Measurements from ENCODE around the gene TBC1D20.

The TBC1D20 gene

GRCh38 chr20:432208-432607 lies 30.1 kb downstream of the TBC1D20 start:
- no peak for TF ChIP-seq ZNF565 (CRISPR knock-in tag; conservative IDR thresholded peaks at IDR 0.05; ENCODE audit: low read depth)
- TF ChIP-seq, protein P1, sequence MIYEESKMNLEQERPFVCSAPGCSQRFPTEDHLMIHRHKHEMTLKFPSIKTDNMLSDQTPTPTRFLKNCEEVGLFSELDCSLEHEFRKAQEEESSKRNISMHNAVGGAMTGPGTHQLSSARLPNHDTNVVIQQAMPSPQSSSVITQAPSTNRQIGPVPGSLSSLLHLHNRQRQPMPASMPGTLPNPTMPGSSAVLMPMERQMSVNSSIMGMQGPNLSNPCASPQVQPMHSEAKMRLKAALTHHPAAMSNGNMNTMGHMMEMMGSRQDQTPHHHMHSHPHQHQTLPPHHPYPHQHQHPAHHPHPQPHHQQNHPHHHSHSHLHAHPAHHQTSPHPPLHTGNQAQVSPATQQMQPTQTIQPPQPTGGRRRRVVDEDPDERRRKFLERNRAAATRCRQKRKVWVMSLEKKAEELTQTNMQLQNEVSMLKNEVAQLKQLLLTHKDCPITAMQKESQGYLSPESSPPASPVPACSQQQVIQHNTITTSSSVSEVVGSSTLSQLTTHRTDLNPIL (CRISPR knock-in tag; IDR thresholded peaks at IDR 0.05; ENCODE audit: low read depth): no peak
- TF ChIP-seq TCF4 (CRISPR knock-in tag; IDR thresholded peaks at IDR 0.05; ENCODE audit: borderline replicate concordance): no peak
- no peak for TF ChIP-seq GLIS3 (CRISPR knock-in tag; IDR thresholded peaks at IDR 0.05)
- no peak for TF ChIP-seq SNAI2 (CRISPR knock-in tag; IDR thresholded peaks at IDR 0.05)
- TF ChIP-seq ESRRG (CRISPR knock-in tag; IDR thresholded peaks at IDR 0.05): no peak
- TF ChIP-seq ISL1 (CRISPR knock-in tag; IDR thresholded peaks at IDR 0.05): no peak
- no peak for TF ChIP-seq PPARA (CRISPR knock-in tag; IDR thresholded peaks at IDR 0.05; ENCODE audit: borderline replicate concordance)
- TF ChIP-seq CSDC2 (CRISPR knock-in tag; IDR thresholded peaks at IDR 0.05): no peak
- no peak for TF ChIP-seq ZNF70 (CRISPR knock-in tag; IDR thresholded peaks at IDR 0.05)
- no peak for TF ChIP-seq OSR1 (CRISPR knock-in tag; IDR thresholded peaks at IDR 0.05)
- no peak for TF ChIP-seq TOX (CRISPR knock-in tag; IDR thresholded peaks at IDR 0.05; ENCODE audit: borderline replicate concordance)
- TF ChIP-seq ZC3H10 (CRISPR knock-in tag; IDR thresholded peaks at IDR 0.05): no peak
- TF ChIP-seq, protein P2, sequence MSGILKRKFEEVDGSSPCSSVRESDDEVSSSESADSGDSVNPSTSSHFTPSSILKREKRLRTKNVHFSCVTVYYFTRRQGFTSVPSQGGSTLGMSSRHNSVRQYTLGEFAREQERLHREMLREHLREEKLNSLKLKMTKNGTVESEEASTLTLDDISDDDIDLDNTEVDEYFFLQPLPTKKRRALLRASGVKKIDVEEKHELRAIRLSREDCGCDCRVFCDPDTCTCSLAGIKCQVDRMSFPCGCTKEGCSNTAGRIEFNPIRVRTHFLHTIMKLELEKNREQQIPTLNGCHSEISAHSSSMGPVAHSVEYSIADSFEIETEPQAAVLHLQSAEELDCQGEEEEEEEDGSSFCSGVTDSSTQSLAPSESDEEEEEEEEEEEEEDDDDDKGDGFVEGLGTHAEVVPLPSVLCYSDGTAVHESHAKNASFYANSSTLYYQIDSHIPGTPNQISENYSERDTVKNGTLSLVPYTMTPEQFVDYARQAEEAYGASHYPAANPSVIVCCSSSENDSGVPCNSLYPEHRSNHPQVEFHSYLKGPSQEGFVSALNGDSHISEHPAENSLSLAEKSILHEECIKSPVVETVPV (CRISPR knock-in tag; IDR thresholded peaks at IDR 0.05): no peak
- no peak for TF ChIP-seq ZNF8 (CRISPR knock-in tag; IDR thresholded peaks at IDR 0.05)
- TF ChIP-seq BACH2 (CRISPR knock-in tag; IDR thresholded peaks at IDR 0.05; ENCODE audit: borderline replicate concordance): no peak
- no peak; the same call in 2 of the 3 replicates for ATAC-seq

DNA sequence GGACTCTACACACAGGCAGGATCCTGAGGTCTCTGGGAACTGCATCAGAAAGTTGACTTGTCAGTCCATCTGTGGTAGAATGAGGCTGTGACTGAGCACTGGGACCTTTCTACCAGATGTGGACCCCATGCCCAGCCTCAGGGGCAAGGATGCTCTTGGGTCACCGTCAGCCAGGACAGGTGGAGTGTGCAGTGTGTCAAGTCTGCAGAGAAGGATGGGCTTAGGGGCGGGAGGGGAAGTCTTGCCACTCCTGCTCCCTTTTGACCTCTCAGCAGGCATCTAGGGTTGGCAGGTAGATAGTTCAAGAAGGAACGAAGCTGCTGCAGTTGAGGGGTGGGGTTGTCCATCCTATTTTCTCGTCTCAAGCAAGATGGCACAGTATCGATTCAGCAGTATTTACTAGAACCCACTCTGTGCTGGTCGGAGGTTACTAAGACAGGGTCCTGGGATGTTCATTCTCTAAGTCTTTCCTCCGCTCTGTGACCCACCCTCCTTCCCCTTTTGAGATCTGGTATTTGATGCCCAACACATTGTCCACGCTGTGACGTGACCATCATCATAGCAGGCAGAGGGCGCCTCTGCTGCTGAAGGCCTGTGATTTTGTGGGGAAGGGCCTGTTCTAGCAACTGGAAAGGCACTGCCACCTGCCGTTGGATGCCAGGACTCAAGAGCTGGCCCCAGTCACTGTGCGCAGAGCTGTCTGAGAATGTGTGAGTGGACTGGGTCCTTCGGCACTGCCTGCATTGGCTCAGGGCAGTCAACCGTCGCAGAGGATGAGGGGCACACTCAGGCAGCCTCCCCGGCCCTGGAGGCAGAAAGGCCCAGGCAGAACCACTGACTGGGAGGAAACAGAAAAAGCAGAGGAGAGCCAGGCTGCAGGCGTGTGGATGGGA lies 31.1 kb downstream of the TBC1D20 start:
- ATAC-seq: peak; percentile 91
- TF ChIP-seq, protein P1 (CRISPR knock-in tag; IDR thresholded peaks at IDR 0.05; ENCODE audit: low read depth): no peak
- TF ChIP-seq ARNTL (CRISPR knock-in tag; IDR thresholded peaks at IDR 0.05; ENCODE audit: borderline replicate concordance, low read depth): no peak
- TF ChIP-seq RARB (CRISPR knock-in tag; IDR thresholded peaks at IDR 0.05): no peak
- 0 out of 2 replicates have a peak, but pooled peaks have one; percentile 15 for TF ChIP-seq ZNF70 (CRISPR knock-in tag; IDR thresholded peaks at IDR 0.05)
- TF ChIP-seq ISL1 (CRISPR knock-in tag; IDR thresholded peaks at IDR 0.05): no peak

GRCh38 chr20:430091-430999 lies 32.0 kb downstream of the TBC1D20 start:
- no peak for ATAC-seq
- TF ChIP-seq, protein P2 (CRISPR knock-in tag; IDR thresholded peaks at IDR 0.05): no peak
- TF ChIP-seq ZNF8 (CRISPR knock-in tag; IDR thresholded peaks at IDR 0.05): no peak
- no peak for TF ChIP-seq CSDC2 (CRISPR knock-in tag; IDR thresholded peaks at IDR 0.05)
- TF ChIP-seq BACH2 (CRISPR knock-in tag; IDR thresholded peaks at IDR 0.05; ENCODE audit: borderline replicate concordance): no peak
- TF ChIP-seq PATZ1 (CRISPR knock-in tag; IDR thresholded peaks at IDR 0.05; ENCODE audit: borderline replicate concordance): no peak
- TF ChIP-seq TCF4 (CRISPR knock-in tag; IDR thresholded peaks at IDR 0.05; ENCODE audit: borderline replicate concordance): no peak
- TF ChIP-seq, protein P3, sequence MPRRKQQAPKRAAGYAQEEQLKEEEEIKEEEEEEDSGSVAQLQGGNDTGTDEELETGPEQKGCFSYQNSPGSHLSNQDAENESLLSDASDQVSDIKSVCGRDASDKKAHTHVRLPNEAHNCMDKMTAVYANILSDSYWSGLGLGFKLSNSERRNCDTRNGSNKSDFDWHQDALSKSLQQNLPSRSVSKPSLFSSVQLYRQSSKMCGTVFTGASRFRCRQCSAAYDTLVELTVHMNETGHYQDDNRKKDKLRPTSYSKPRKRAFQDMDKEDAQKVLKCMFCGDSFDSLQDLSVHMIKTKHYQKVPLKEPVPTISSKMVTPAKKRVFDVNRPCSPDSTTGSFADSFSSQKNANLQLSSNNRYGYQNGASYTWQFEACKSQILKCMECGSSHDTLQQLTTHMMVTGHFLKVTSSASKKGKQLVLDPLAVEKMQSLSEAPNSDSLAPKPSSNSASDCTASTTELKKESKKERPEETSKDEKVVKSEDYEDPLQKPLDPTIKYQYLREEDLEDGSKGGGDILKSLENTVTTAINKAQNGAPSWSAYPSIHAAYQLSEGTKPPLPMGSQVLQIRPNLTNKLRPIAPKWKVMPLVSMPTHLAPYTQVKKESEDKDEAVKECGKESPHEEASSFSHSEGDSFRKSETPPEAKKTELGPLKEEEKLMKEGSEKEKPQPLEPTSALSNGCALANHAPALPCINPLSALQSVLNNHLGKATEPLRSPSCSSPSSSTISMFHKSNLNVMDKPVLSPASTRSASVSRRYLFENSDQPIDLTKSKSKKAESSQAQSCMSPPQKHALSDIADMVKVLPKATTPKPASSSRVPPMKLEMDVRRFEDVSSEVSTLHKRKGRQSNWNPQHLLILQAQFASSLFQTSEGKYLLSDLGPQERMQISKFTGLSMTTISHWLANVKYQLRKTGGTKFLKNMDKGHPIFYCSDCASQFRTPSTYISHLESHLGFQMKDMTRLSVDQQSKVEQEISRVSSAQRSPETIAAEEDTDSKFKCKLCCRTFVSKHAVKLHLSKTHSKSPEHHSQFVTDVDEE (CRISPR knock-in tag; IDR thresholded peaks at IDR 0.05): no peak
- TF ChIP-seq ZFP3 (CRISPR knock-in tag; IDR thresholded peaks at IDR 0.05): no peak
- TF ChIP-seq SNAI2 (CRISPR knock-in tag; IDR thresholded peaks at IDR 0.05): no peak
- no peak for TF ChIP-seq ARNTL (CRISPR knock-in tag; IDR thresholded peaks at IDR 0.05; ENCODE audit: borderline replicate concordance, low read depth)
- TF ChIP-seq, protein P4, sequence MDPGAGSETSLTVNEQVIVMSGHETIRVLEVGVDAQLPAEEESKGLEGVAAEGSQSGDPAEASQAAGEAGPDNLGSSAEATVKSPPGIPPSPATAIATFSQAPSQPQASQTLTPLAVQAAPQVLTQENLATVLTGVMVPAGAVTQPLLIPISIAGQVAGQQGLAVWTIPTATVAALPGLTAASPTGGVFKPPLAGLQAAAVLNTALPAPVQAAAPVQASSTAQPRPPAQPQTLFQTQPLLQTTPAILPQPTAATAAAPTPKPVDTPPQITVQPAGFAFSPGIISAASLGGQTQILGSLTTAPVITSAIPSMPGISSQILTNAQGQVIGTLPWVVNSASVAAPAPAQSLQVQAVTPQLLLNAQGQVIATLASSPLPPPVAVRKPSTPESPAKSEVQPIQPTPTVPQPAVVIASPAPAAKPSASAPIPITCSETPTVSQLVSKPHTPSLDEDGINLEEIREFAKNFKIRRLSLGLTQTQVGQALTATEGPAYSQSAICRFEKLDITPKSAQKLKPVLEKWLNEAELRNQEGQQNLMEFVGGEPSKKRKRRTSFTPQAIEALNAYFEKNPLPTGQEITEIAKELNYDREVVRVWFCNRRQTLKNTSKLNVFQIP (CRISPR knock-in tag; IDR thresholded peaks at IDR 0.05; ENCODE audit: borderline replicate concordance, low read depth): no peak
- no peak for TF ChIP-seq ZC3H10 (CRISPR knock-in tag; IDR thresholded peaks at IDR 0.05)
